GM20431 (cell line): Measurements from ENCODE around the gene NEMP1.
"Not testable (repeated sequence)": the region's sequence is repeated elsewhere in the genome, so short reads cannot be mapped to it uniquely, and the experiment has no call there.

Experiments used
- in situ Hi-C: fragments of 300-500 bp; cut with MseI, MboI; formaldehyde crosslinking; loops from one replicate; pipeline ENCODE4 v1.15.0; 2020; ENCODE audit warnings: low sequenced_read_pairs; ENCODE audit not compliant: unreplicated experiment

The NEMP1 gene

GRCh38 chr12:57092876-57093414 is 14.4 kb upstream of the NEMP1 start:
- in situ Hi-C loops, result no loop called here

- in situ Hi-C loops, result no loop called here
Measured at GRCh38 chr12:57092529-57092862, 13.9 kb upstream of the NEMP1 start.

GRCh38 chr12:57091638-57092528 is 13.3 kb upstream of the NEMP1 start:
- in situ Hi-C loops, result no loop called here

- in situ Hi-C loops, result no loop called here
Measured at GRCh38 chr12:57090924-57091637, 12.5 kb upstream of the NEMP1 start.

GRCh38 chr12:57090490-57090889 is 11.9 kb upstream of the NEMP1 start:
- in situ Hi-C loops, result no loop called here

- in situ Hi-C loops, result no loop called here
Measured at GRCh38 chr12:57089271-57090245, 11.0 kb upstream of the NEMP1 start.

- in situ Hi-C loops, result no loop called here
Measured at GRCh38 chr12:57088354-57089270, 10.0 kb upstream of the NEMP1 start, which contains the start of gene NAB2. Gene NAB2, plus strand, starts transcription at chr12:57089114. Its CDS starts 158 bp downstream, at chr12:57089272.

GRCh38 chr12:57087691-57088353 is 9.2 kb upstream of the NEMP1 start:
- in situ Hi-C loops, result no loop called here

GRCh38 chr12:57087010-57087690 is 8.6 kb upstream of the NEMP1 start:
- in situ Hi-C loops, result no loop called here

GRCh38 chr12:57086493-57087009 is 8.0 kb upstream of the NEMP1 start:
- in situ Hi-C loops, result no loop called here

GRCh38 chr12:57085999-57086492 is 7.5 kb upstream of the NEMP1 start:
- in situ Hi-C loops, result no loop called here

GRCh38 chr12:57080855-57081254 is 2.3 kb upstream of the NEMP1 start:
- in situ Hi-C loops, result no loop called here

- in situ Hi-C loops, result no loop called here
Measured at GRCh38 chr12:57079821-57080220, 1.2 kb upstream of the NEMP1 start.

GRCh38 chr12:57073566-57074450 is 4.8 kb downstream of the NEMP1 start:
- in situ Hi-C loops, result not testable (repeated sequence)

GRCh38 chr12:57072661-57073060 is 5.9 kb downstream of the NEMP1 start:
- in situ Hi-C loops, result no loop called here

GRCh38 chr12:57069523-57069922 is 9.1 kb downstream of the NEMP1 start:
- in situ Hi-C loops, result no loop called here

- in situ Hi-C loops, result no loop called here
Measured at GRCh38 chr12:57066245-57066644, 12.3 kb downstream of the NEMP1 start.
